Esophagus muscularis mucosa (tissue), 4 donors: ENCODE measurements around the gene RPS21. TPM values are rescaled to one million over a fixed set of nuclear protein-coding genes. Genes with fewer than 3 reads are reported as not detected.

Source experiments
- DNase-seq: peaks from one replicate; pipeline ENCODE4 v3.0.0-alpha.2; 2017; ENCODE audit errors: extremely low spot score
- H3K27ac ChIP-seq, 4 donors: fragments of 200-600 bp; sonication (generic); replicated peaks in 1 of 4; 1 replicate in 3 of 4; 2 replicates in 1 of 4; pipeline ENCODE4 v1.5.1; 2016 to 2019; ENCODE audit warnings: mild to moderate bottlenecking in 1 of 4
- H3K27me3 ChIP-seq, 4 donors: fragments of 200-600 bp; sonication (generic); one replicate each; pipeline versions ENCODE4 v1.5.1 to v1.6.0; 2016 to 2019
- H3K36me3 ChIP-seq, 4 donors: fragments of 200-600 bp; sonication (generic); one replicate each; pipeline ENCODE4 v1.5.1; 2016 to 2019
- H3K4me1 ChIP-seq, 4 donors: fragments of 200-600 bp; sonication (generic); one replicate each; pipeline ENCODE4 v1.5.1; 2016 to 2019
- H3K4me3 ChIP-seq, 4 donors: fragments of 200-600 bp; sonication (generic); 1 replicate in 2 of 4; 2 replicates in 2 of 4; pipeline ENCODE4 v1.5.1; 2016 to 2019; ENCODE audit warnings: mild to moderate bottlenecking in 4 of 4, moderate library complexity in 1 of 4
- H3K9me3 ChIP-seq, 4 donors: fragments of 200-600 bp; sonication (generic); 1 replicate in 3 of 4; 2 replicates in 1 of 4; pipeline ENCODE4 v1.5.1; 2016 to 2019
- EP300 ChIP-seq: sonication (generic); formaldehyde crosslinking; IDR thresholded peaks from one replicate; pipeline ENCODE4 v1.6.1; 2017; ENCODE audit warnings: antibody characterized with exemption
- POLR2A ChIP-seq: fragments of 450-650 bp; IDR thresholded peaks from one replicate; pipeline ENCODE4 v1.6.1; 2017; ENCODE audit warnings: antibody characterized with exemption, moderate library complexity, mild to moderate bottlenecking, low read depth
- POLR2AphosphoS5 ChIP-seq, 2 donors: sonication (generic); formaldehyde crosslinking; IDR thresholded peaks; one replicate each; pipeline ENCODE4 v1.6.1; 2017; ENCODE audit warnings: antibody characterized with exemption in 2 of 2
- WGBS: methylation state at CpG from one replicate; pipeline ENCODE4 v1.1.5; 2018; 5-methylcytosine and 5-hydroxymethylcytosine counted together
- intact Hi-C: fragments of 100-400 bp; cut with DNase I; formaldehyde crosslinking; loops from one replicate; pipeline ENCODE4 v1.15.1; 2023
- total RNA-seq, 4 donors: library from RNA; depleted of rRNA; stranded (reverse); fragments of >200 nt; gene quantifications; one replicate each; pipeline versions ENCODE4 v1.1.0 to v1.2.1, GENCODE V29; 2016
- TF ChIP-seq, protein P1 (sequence below), 3 experiments: fragments of 200-600 bp in 2 of 3; fragments of 450-650 bp in 1 of 3; sonication (generic) in 2 of 3; IDR thresholded peaks; one replicate each; pipeline ENCODE4 v1.5.1; 2017 to 2019; ENCODE audit warnings: antibody characterized with exemption in 3 of 3, mild to moderate bottlenecking in 2 of 3, moderate library complexity in 1 of 3

RPS21 gene
- total RNA-seq, 4 donors from 2014 or later: 581 to 2,787 (median 1,391) TPM

- H3K4me1 ChIP-seq: no peaks in the 10 kb centered on the region
- no peak overlapping the region for H3K4me3 ChIP-seq
- no peaks in the 10 kb centered on the region for H3K9me3 ChIP-seq
- 90% methylated on average over 12 of the region's 19 CpGs for WGBS
- no peak overlapping the region for H3K27ac ChIP-seq
- H3K27me3 ChIP-seq: no peaks in the 10 kb centered on the region
- DNase-seq: no peak
- intact Hi-C loops: no loop called here
- TF ChIP-seq POLR2AphosphoS5 (IDR thresholded peaks at IDR 0.05) (no peak), EP300 (no peak), POLR2A (no peak)
- TF ChIP-seq, protein P1, sequence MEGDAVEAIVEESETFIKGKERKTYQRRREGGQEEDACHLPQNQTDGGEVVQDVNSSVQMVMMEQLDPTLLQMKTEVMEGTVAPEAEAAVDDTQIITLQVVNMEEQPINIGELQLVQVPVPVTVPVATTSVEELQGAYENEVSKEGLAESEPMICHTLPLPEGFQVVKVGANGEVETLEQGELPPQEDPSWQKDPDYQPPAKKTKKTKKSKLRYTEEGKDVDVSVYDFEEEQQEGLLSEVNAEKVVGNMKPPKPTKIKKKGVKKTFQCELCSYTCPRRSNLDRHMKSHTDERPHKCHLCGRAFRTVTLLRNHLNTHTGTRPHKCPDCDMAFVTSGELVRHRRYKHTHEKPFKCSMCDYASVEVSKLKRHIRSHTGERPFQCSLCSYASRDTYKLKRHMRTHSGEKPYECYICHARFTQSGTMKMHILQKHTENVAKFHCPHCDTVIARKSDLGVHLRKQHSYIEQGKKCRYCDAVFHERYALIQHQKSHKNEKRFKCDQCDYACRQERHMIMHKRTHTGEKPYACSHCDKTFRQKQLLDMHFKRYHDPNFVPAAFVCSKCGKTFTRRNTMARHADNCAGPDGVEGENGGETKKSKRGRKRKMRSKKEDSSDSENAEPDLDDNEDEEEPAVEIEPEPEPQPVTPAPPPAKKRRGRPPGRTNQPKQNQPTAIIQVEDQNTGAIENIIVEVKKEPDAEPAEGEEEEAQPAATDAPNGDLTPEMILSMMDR (IDR thresholded peaks at IDR 0.05): no peak
- H3K36me3 ChIP-seq: peaks cover under 1 to 66% (median 44%) of the 10 kb centered on the region in 4 donors
Measured at GRCh38 chr20:62398120-62398821, 11.4 kb downstream of the RPS21 start.

DNA sequence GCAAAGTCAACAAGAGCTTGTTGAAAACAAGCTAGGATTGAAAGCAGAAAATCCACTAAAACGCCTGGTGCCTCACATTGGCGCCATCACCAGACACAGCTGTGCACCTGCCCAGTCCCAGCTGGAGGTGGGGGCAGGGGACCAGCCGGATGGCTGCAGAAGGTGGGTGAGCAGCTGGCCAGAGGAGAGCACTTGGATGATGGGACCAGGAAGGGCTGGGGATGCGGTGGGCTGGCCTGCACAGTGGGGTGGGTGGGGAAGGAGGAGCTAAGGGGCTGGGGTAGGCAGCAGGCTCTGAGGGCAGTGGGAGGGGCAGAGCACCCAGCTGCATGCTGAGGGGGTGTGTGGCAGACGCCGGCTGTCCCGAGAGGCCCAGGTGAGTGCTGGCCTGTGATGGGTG lies 13.1 kb downstream of the RPS21 start:
- no peak for DNase-seq
- Histone ChIP-seq H3K36me3 (peaks cover 0 to 50% (median 27%) of the 10 kb centered on the region in 4 donors), H3K27me3 (no peaks in the 10 kb centered on the region), H3K4me3 (no peak overlapping the region), H3K27ac (no peak overlapping the region), H3K9me3 (no peaks in the 10 kb centered on the region), H3K4me1 (peaks cover 0 to 8% (median 4%) of the 10 kb centered on the region in 4 donors)
- no peak for TF ChIP-seq POLR2AphosphoS5 (IDR thresholded peaks at IDR 0.05)
- TF ChIP-seq POLR2A: no peak
- TF ChIP-seq, protein P1 (IDR thresholded peaks at IDR 0.05): no peak
- no peak for TF ChIP-seq EP300
- WGBS: 91% methylated on average over 6 of the region's 7 CpGs
- intact Hi-C loops: no loop called here

- Histone ChIP-seq H3K27me3 (no peaks in the 10 kb centered on the region), H3K36me3 (peaks cover 0 to 46% (median 22%) of the 10 kb centered on the region in 4 donors), H3K4me1 (peaks cover 4 to 13% (median 9%) of the 10 kb centered on the region in 4 donors), H3K9me3 (no peaks in the 10 kb centered on the region), H3K4me3 (no peak overlapping the region), H3K27ac (no peak overlapping the region)
- intact Hi-C loops: no loop called here
- TF ChIP-seq EP300 (no peak), POLR2AphosphoS5 (IDR thresholded peaks at IDR 0.05) (no peak), POLR2A (no peak)
- TF ChIP-seq, protein P1 (IDR thresholded peaks at IDR 0.05): no peak
- DNase-seq: no peak
- WGBS: 82% methylated on average over 10 of the region's 10 CpGs
Measured at GRCh38 chr20:62400541-62400940, 13.6 kb downstream of the RPS21 start.

DNA sequence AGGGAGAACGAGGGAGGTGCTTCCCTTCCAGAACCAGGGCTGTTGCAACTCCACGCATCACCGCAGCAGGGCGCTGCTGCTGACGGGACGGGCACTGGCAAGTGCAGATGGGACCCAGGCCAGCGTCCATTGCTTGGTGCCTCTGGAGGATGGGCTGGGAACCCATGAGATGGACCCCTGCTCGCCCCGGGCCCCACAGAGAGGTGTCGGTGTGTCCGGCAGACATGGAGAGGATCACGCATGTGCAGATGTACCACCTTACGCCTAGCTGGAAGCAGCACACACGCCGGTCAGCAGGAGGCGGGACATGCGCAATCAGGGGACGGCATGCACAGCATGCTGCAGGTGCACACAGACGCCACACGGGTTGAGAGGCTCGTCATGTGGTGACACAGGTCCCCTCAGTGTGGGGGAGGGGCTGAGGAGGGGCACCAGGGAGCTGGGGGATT lies 14.5 kb downstream of the RPS21 start:
- H3K9me3 ChIP-seq: no peaks in the 10 kb centered on the region
- 79% methylated on average over 2 of the region's 21 CpGs for WGBS
- TF ChIP-seq POLR2AphosphoS5 (IDR thresholded peaks at IDR 0.05) (no peak), POLR2A (no peak), EP300 (no peak)
- H3K27ac ChIP-seq: no peak overlapping the region
- H3K36me3 ChIP-seq: peaks cover 0 to 38% (median 14%) of the 10 kb centered on the region in 4 donors
- intact Hi-C loops: no loop called here
- H3K27me3 ChIP-seq: no peaks in the 10 kb centered on the region
- no peak for DNase-seq
- H3K4me1 ChIP-seq: peaks cover 12 to 21% (median 18%) of the 10 kb centered on the region in 4 donors
- H3K4me3 ChIP-seq: no peak overlapping the region

GRCh38 chr20:62402456-62403150 lies 15.7 kb downstream of the RPS21 start:
- no peak overlapping the region for H3K27ac ChIP-seq
- H3K4me1 ChIP-seq: peaks cover 18 to 30% (median 25%) of the 10 kb centered on the region in 4 donors
- peaks cover 0 to 34% (median 13%) of the 10 kb centered on the region in 4 donors for H3K36me3 ChIP-seq
- intact Hi-C loops: no loop called here
- no peak for TF ChIP-seq POLR2AphosphoS5 (IDR thresholded peaks at IDR 0.05)
- TF ChIP-seq EP300: no peak
- TF ChIP-seq, protein P1 (IDR thresholded peaks at IDR 0.05): no peak
- no peak for TF ChIP-seq POLR2A
- H3K4me3 ChIP-seq: no peak overlapping the region
- H3K27me3 ChIP-seq: no peaks in the 10 kb centered on the region
- no peaks in the 10 kb centered on the region for H3K9me3 ChIP-seq
- WGBS: 94% methylated on average over 17 of the region's 23 CpGs
- no peak for DNase-seq
